Gastroesophageal sphincter (tissue), 4 donors: ENCODE measurements around the gene CRTC2. TPM values are rescaled to one million over a fixed set of nuclear protein-coding genes. Genes with fewer than 3 reads are reported as not detected.

Experiments used
- ATAC-seq: fragments of 150-250 bp; one replicate; pipeline ENCODE4 v1.9.1; 2016; ENCODE audit warnings: mild to moderate bottlenecking, moderate library complexity
- H3K27ac ChIP-seq, 4 donors: fragments of 200-600 bp; sonication (generic) in 3 of 4; 1 replicate in 3 of 4; 2 replicates in 1 of 4; pipeline ENCODE4 v1.5.1; 2016 to 2019
- H3K27me3 ChIP-seq: fragments of 200-600 bp; sonication (generic); one replicate; pipeline ENCODE4 v1.5.1; 2019
- H3K36me3 ChIP-seq, 2 donors: fragments of 200-600 bp; sonication (generic); one replicate each; pipeline ENCODE4 v1.5.1; 2019; ENCODE audit warnings: control low read depth in 1 of 2
- H3K4me1 ChIP-seq, 3 donors: fragments of 200-600 bp; sonication (generic); 1 replicate in 2 of 3; 2 replicates in 1 of 3; pipeline ENCODE4 v1.5.1; 2016 to 2019; ENCODE audit warnings: control low read depth in 2 of 3
- H3K4me3 ChIP-seq, 2 donors: fragments of 200-600 bp; sonication (generic); one replicate each; pipeline ENCODE4 v1.5.1; 2019; ENCODE audit warnings: mild to moderate bottlenecking in 1 of 2, moderate library complexity in 1 of 2
- H3K9me3 ChIP-seq, 3 donors: fragments of 200-600 bp; sonication (generic); one replicate each; pipeline ENCODE4 v1.5.1; 2017 to 2019; ENCODE audit warnings: control low read depth in 2 of 3
- EP300 ChIP-seq: sonication (generic); formaldehyde crosslinking; IDR thresholded peaks from one replicate; pipeline ENCODE4 v1.6.1; 2017; ENCODE audit warnings: antibody characterized with exemption, mild to moderate bottlenecking
- POLR2A ChIP-seq, 2 donors: fragments of 450-650 bp; IDR thresholded peaks; one replicate each; pipeline ENCODE4 v1.6.1; 2017; ENCODE audit warnings: antibody characterized with exemption in 2 of 2, mild to moderate bottlenecking in 2 of 2, moderate library complexity in 1 of 2
- POLR2AphosphoS5 ChIP-seq: sonication (generic); formaldehyde crosslinking; IDR thresholded peaks from one replicate; pipeline ENCODE4 v1.6.1; 2017; ENCODE audit warnings: antibody characterized with exemption
- WGBS, 2 donors: methylation state at CpG; one replicate each; pipeline ENCODE4 v1.1.5; 2018; ENCODE audit warnings: low coverage in 1 of 2; 5-methylcytosine and 5-hydroxymethylcytosine counted together
- total RNA-seq, 4 donors: library from RNA; depleted of rRNA; stranded (reverse); fragments of >200 nt; gene quantifications; one replicate each; pipeline ENCODE4 v1.1.0, GENCODE V29; 2016
- TF ChIP-seq, protein P1 (sequence below), 4 experiments: fragments of 200-600 bp in 2 of 4; fragments of 450-650 bp in 2 of 4; sonication (generic) in 1 of 4; IDR thresholded peaks; one replicate each; pipeline ENCODE4 v1.5.1; 2017 to 2019; ENCODE audit warnings: antibody characterized with exemption in 4 of 4, mild to moderate bottlenecking in 2 of 4, moderate library complexity in 2 of 4

The CRTC2 gene
- total RNA-seq, 4 donors from 2014 or later, result 13.9 to 21.2 (median 15.6) TPM

DNA sequence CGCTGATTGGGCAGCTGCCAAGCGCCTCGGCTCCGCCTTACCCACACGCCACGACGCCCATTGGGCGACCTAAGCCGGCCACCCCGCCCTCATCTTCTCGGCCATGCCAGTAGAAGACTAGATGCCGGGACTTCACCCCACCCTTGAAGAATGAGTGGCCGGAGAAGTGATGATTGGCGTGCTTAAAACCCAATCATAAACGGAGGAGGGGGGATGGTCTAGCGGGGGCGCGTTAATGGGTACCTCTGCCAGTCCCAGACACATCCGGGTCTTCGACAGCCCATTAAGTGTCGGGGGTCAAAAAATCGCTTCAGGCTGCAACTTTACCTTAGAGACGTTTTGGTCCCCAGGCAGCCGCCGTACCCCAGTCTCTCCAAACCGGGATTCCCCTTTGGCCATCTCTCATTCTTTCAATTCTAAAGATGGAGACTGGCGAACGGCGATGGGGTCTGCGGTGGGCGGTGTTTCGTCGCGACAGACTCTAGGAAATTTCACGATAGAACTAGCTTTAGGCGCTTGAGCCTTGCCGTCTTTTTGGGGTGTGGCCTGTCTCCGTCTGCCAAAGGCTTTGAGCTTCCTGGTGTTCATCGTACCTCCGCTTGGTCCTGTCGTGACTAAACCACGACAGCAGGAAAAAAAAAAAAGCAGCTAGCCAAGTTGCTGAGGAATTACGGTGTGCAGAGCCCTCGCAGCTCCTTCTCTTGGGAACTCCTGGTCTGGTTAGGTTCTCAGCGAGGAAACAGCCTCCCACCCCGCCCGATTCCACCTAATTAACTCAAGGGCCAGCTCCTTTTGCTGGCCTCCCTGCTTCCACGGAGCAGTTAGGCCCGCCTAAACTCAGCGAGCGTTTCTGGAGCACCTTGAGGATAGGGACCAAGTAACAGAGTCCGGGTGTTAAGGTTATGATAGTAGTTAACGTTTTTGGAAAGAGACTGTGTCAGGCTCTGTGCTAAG, 35.2 kb downstream of the CRTC2 start, which contains the start of gene GATAD2B:
GATAD2B (minus strand) TSS at position 1 of the 954 bp plus-strand sequence. CDS start 94,625 bp downstream, outside the sequence.
- Histone ChIP-seq H3K27ac (peak within 1 kb of the TSS; percentile 93 to 95 (median 95)), H3K27me3 (no peaks in the 10 kb centered on the region), H3K36me3 (no peaks in the 10 kb centered on the region), H3K4me1 (peaks cover 2 to 49% (median 29%) of the 10 kb centered on the region in 3 donors), H3K9me3 (no peaks in the 10 kb centered on the region), H3K4me3 (peak within 1 kb of the TSS; percentile 95 to 97)
- peak; percentile 99 for ATAC-seq
- no peak for TF ChIP-seq EP300
- no peak for TF ChIP-seq POLR2A (IDR thresholded peaks at IDR 0.05)
- peak; percentile 63 for TF ChIP-seq POLR2AphosphoS5
- TF ChIP-seq, protein P1, sequence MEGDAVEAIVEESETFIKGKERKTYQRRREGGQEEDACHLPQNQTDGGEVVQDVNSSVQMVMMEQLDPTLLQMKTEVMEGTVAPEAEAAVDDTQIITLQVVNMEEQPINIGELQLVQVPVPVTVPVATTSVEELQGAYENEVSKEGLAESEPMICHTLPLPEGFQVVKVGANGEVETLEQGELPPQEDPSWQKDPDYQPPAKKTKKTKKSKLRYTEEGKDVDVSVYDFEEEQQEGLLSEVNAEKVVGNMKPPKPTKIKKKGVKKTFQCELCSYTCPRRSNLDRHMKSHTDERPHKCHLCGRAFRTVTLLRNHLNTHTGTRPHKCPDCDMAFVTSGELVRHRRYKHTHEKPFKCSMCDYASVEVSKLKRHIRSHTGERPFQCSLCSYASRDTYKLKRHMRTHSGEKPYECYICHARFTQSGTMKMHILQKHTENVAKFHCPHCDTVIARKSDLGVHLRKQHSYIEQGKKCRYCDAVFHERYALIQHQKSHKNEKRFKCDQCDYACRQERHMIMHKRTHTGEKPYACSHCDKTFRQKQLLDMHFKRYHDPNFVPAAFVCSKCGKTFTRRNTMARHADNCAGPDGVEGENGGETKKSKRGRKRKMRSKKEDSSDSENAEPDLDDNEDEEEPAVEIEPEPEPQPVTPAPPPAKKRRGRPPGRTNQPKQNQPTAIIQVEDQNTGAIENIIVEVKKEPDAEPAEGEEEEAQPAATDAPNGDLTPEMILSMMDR (IDR thresholded peaks at IDR 0.05), result peak in 1 of 4 experiments; percentile 5
- WGBS, 2 donors, result 0% methylated on average over 13 to 32 of the region's 53 CpGs

DNA sequence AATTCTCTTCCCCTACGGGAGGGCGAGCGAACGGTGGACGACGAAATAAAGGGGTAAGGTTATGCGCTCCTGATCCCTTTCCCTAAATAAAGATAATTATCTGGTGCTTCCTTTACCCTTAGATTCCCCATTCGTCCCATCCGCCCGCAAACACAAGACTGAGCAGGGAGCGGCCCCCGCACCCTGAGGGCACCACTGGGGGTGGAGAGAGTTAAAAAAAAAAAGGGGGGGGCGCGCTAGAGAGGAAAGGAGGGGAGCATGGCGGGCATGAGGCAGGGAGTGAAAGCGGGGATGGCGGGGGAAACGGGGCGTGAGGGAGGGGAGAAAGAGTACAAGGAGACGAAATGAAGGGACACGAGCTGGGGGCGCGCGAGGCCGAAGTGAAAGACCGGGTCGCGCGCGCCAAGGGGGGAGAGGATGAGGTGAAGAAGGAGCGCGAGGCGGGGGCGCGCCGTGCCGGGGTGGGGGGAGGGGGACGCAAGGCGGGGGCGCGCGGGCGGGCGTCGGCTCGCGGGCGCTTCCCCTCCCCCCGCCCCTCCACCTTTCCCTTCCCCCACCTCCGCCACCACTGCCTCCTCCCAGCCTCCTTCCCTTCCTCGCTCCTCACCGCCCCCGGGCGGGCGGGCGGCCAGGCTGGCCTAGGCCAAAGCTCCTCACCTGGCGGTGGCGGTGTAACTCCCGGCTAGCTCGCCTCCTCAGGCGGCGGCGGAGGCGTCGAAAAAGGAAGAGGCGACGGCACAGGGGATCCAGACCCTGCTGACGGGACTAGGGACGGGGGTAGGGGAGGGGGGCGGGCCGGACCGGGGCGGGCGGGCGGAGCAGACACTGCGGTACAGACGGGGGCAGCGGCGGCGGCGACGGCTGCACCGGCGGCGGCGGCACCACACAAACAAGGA, 36.1 kb downstream of the CRTC2 start:
- peaks cover 2 to 56% (median 29%) of the 10 kb centered on the region in 3 donors for H3K4me1 ChIP-seq

DNA sequence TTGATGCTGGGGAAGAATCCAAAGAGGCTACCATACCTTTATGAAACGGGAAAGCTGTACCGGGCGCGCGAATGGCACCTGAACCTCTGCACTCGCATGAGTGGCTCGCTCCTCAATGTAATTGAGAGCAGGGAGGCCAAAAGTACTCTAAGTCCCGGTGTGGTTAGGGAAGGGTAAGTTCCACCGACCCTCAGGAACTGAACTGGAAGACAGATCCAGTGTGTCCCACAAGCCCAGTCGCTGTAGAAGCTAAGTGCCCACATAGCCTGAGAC, 36.7 kb downstream of the CRTC2 start:
- Histone ChIP-seq H3K27ac (peak overlapping the region; percentile 93 to 95 (median 95)), H3K4me3 (peak overlapping the region; percentile 95 to 97), H3K9me3 (no peaks in the 10 kb centered on the region), H3K27me3 (no peaks in the 10 kb centered on the region), H3K4me1 (peaks cover 2 to 59% (median 29%) of the 10 kb centered on the region in 3 donors), H3K36me3 (no peaks in the 10 kb centered on the region)
- no peak for ATAC-seq
- TF ChIP-seq EP300 (no peak), POLR2A (IDR thresholded peaks at IDR 0.05) (no peak), POLR2AphosphoS5 (no peak)
- TF ChIP-seq, protein P1 (IDR thresholded peaks at IDR 0.05), result no peak
- 8% methylated on average over 9 of the region's 10 CpGs; no CpG with 5 or more reads in 1 of the 2 donors for WGBS, 2 donors

More for the DNA sequence above, 36.1 kb downstream of the CRTC2 start:
- TF ChIP-seq POLR2AphosphoS5, result peak; percentile 54
- TF ChIP-seq EP300, result no peak
- TF ChIP-seq POLR2A (IDR thresholded peaks at IDR 0.05), result peak in 1 of 2 donors; percentile 50
- TF ChIP-seq, protein P1 (IDR thresholded peaks at IDR 0.05), result peak in 1 of 4 experiments; percentile 40
- Histone ChIP-seq H3K27me3 (no peaks in the 10 kb centered on the region), H3K9me3 (no peaks in the 10 kb centered on the region), H3K4me3 (peak overlapping the region; percentile 95 to 97), H3K27ac (peak overlapping the region; percentile 93 to 95 (median 95)), H3K36me3 (no peaks in the 10 kb centered on the region)
- 0% methylated on average over 16 to 19 of the region's 86 CpGs for WGBS, 2 donors
- peak; percentile 28 for ATAC-seq

DNA sequence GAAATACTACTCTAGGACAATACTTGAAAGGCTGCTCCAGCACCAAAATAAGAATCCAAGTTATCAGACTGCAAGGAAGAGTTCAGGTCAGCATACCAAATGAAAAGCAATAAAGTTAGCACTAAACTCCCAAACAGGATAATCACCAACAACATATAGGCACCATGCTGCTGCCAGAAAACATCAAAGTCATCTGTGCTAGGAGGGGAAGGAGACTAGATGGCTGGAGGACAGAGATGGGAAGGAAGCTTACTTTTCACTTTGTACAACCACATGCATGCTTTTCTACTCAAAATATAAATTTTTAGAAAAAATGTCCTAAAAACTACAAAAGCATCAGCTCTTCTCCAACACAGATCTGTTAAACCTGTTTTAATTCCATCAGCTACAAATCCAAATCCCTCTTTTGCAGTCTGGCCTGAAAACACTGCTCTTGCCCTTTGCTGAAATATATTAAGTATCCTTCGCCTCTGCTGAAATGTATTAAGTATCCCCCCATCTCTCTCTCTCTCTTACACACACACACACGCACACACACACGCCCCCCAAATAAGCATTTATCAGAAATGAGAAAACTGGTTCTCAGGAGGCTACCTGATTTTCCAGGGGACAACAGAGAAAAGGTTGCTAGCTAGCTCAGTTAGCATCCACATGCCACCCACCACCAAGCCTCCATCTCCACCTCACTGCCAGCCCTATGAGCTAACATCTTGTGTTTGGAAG, 37.2 kb downstream of the CRTC2 start:
- Histone ChIP-seq H3K9me3 (no peaks in the 10 kb centered on the region), H3K4me1 (peaks cover 2 to 59% (median 29%) of the 10 kb centered on the region in 3 donors), H3K27ac (peak overlapping the region; percentile 93 to 95 (median 95)), H3K27me3 (no peaks in the 10 kb centered on the region), H3K4me3 (peak overlapping the region; percentile 95 to 97), H3K36me3 (no peaks in the 10 kb centered on the region)
- ATAC-seq, result no peak
- TF ChIP-seq POLR2AphosphoS5 (no peak), POLR2A (IDR thresholded peaks at IDR 0.05) (no peak), EP300 (no peak)
- TF ChIP-seq, protein P1 (IDR thresholded peaks at IDR 0.05), result no peak
- 9 to 22% methylated on average over 1 to 3 of the region's 3 CpGs for WGBS, 2 donors
